ENCODE data around the gene VPS33B.

DNA sequence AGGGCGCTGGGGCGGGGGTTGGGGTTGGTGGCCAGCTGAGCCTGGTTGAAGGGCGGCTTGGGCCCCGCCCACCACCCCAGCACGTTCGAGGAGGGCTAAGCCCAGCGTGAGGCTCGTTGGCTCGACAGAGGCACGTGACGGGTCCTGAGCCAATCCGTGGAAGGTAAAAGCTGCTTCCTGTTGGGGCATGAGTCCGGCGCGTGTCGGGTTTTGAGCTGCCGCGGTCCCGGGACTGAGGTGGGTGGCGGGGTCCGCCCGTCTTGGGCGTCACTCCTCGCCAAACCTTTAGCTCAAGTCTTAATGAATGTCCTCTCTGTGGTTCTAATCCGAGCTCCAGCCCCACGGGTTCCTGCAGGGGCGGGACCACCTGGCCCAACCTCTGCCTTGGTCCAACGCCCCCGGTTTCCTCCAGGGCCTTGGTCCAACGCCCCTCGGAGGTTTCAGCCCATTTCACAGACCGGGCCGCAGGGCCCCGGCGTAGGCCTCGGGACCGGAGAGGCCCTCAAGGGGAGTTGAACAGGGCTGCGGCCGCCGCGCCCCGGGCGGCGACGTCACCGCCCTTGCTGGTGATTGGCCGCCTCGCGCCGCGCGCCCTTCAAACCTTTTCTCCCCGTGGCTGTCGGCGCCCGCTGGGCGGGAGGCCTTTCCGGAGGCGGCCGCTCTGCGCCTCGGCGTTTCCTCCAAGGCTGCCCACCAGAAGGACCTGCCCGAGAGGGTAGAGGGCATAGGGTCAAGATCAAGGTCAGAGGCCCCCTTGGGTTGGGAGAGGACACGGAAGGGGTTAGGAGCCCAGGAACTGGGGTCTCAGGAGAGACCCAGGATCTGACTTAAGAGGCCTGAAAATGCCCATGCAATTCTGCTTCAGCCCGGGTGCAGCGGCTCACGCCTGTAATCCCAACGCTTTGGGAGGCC, 67.4 kb downstream of the VPS33B start, which contains the start of gene RCCD1:
- TF ChIP-seq, protein P1, sequence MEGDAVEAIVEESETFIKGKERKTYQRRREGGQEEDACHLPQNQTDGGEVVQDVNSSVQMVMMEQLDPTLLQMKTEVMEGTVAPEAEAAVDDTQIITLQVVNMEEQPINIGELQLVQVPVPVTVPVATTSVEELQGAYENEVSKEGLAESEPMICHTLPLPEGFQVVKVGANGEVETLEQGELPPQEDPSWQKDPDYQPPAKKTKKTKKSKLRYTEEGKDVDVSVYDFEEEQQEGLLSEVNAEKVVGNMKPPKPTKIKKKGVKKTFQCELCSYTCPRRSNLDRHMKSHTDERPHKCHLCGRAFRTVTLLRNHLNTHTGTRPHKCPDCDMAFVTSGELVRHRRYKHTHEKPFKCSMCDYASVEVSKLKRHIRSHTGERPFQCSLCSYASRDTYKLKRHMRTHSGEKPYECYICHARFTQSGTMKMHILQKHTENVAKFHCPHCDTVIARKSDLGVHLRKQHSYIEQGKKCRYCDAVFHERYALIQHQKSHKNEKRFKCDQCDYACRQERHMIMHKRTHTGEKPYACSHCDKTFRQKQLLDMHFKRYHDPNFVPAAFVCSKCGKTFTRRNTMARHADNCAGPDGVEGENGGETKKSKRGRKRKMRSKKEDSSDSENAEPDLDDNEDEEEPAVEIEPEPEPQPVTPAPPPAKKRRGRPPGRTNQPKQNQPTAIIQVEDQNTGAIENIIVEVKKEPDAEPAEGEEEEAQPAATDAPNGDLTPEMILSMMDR (conservative IDR thresholded peaks at IDR 0.05; ENCODE audit: low read length): no peak
- TF ChIP-seq EZH2phosphoT487 (IDR thresholded peaks at IDR 0.05; ENCODE audit: borderline replicate concordance): no peak

Measured in Loucy (cell line).